Measurements from ENCODE around the gene STS. TPM values are rescaled to one million over a fixed set of nuclear protein-coding genes. Genes with fewer than 3 reads are reported as not detected.

The STS gene
- total RNA-seq, 2 experiments from 2014 or later, result 0.32 to 0.38 TPM

DNA sequence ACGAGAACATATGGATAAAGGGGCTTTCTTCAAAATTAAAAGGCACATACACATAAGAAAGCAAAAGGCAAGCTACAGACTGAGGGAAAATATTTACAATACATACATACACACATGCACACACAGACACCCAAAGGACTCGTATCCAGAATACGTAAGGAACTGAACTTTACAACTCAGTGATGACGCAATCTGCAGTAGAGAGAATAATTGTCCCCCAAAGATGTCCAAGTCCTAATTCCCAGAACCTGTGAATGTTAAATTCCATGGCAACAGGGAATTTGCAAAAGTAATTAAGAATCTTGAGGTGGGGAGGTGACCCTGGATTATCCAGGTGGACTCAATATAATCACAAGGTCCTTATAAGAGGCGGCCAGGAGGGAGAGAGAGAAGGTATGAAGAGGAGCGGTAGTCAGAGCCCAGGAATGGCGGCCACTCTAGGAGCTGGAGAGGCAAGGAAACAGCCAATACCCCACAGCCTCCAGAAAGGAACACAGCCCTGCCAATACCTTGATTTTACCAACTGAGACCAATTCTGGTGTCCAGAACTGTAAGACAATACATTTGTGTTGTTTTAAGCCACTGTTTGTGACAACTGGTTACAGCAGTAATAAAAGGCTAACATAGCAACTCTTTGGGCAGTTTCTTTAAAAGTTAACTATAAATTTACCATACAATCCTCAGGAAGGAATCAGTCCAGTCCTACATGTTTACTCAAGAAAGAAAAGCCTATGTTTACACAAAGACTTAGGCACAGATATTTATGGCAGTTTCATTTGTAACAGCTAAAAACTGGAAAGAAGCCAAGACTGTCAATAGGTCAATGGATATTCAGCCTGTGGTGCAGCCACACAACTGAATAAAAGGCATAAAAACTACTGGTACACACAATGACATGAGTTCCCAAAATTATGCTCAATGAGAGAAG lies 27.3 kb upstream of the STS start:
- CTCF ChIA-PET, result no interaction called here
- intact Hi-C loops (cut with micrococcal nuclease), result no loop called here

DNA sequence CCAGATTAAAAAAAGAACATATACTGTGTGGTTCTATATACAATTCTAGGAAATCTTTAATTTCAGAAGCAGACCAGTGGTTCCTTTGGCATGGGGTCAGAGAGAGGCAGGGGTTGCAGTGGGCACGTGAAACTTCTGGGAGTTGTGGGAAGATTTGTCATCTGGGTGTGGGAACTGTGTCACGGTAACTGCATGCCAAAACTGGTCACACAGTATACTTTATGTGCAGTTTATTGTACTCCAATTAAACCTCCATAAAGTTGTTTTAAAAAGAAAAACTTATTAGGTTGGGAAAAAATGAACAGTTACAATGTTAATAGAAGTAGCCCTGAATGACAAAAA lies 26.7 kb upstream of the STS start:
- no peak for DNase-seq
- Mint-ChIP-seq H3K36me3 (ENCODE audit: low read depth) (peaks cover 15% of the 10 kb centered on the region), H3K4me1 (ENCODE audit: low read depth) (peaks cover 5% of the 10 kb centered on the region), H3K9me3 (no peaks in the 10 kb centered on the region), H3K4me3 (no peak overlapping the region), H3K27me3 (ENCODE audit: low read depth) (no peaks in the 10 kb centered on the region), H3K27ac (no peak overlapping the region)
- CTCF ChIA-PET, result no interaction called here
- intact Hi-C loops (cut with micrococcal nuclease), result no loop called here

More for the DNA sequence above, 27.3 kb upstream of the STS start:
- Mint-ChIP-seq H3K4me1 (ENCODE audit: low read depth) (peaks cover 5% of the 10 kb centered on the region), H3K9me3 (no peaks in the 10 kb centered on the region), H3K27me3 (ENCODE audit: low read depth) (no peaks in the 10 kb centered on the region), H3K27ac (no peak overlapping the region), H3K36me3 (ENCODE audit: low read depth) (peaks cover 10% of the 10 kb centered on the region), H3K4me3 (no peak overlapping the region)
- no peak for DNase-seq

DNA sequence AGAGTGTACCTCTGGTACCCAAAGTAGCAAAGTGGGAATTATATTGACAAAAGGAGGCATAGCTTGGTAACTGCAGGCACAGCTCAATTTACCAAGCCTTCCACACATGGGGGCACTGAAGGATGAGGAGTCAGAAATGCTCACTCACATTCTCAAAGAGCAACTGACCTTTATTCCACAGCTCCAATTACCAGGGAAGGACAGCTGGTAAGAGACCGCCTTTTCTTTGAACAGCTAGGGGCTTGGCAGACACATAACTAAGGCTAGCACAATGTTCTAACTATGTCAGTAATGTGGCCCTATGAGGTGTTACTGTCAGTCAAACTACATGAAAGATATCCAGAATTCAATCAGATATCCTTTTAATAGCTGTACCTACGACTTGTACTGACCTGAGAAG lies 20.5 kb upstream of the STS start:
- peaks cover 3% of the 10 kb centered on the region for H3K4me1 Mint-ChIP-seq (ENCODE audit: low read depth)
- H3K27ac Mint-ChIP-seq, result no peak overlapping the region
- peaks cover 14% of the 10 kb centered on the region for H3K36me3 Mint-ChIP-seq (ENCODE audit: low read depth)
- no peak for DNase-seq
- H3K27me3 Mint-ChIP-seq (ENCODE audit: low read depth), result no peaks in the 10 kb centered on the region
- CTCF ChIA-PET, result no interaction called here
- intact Hi-C loops (cut with micrococcal nuclease), result no loop called here
- H3K9me3 Mint-ChIP-seq, result no peaks in the 10 kb centered on the region
- H3K4me3 Mint-ChIP-seq, result no peak overlapping the region

DNA sequence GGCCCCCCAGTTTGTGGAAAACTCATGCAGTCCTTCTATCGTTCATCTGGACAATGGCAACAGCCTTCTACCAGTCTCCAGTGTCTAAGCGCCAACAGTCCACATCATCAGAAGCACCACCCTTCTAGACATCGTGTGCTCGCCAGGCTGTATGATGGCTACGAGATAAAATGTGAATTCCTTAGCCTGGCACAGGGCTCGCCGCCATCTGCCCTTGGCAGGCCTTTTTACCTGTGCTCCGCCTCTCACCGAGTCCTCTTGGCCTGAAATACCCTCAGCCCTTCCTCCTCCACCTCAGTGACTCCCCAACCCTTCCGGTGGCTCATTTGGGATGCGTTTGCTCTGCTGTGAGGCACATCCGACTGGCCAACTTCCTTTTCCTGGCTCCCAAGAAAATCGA lies 15.9 kb upstream of the STS start:
- DNase-seq, result no peak
- Mint-ChIP-seq H3K4me1 (ENCODE audit: low read depth) (peaks cover 23% of the 10 kb centered on the region), H3K27ac (no peak overlapping the region), H3K36me3 (ENCODE audit: low read depth) (peaks cover 2% of the 10 kb centered on the region), H3K9me3 (no peaks in the 10 kb centered on the region), H3K27me3 (ENCODE audit: low read depth) (no peaks in the 10 kb centered on the region), H3K4me3 (no peak overlapping the region)
- CTCF ChIA-PET, result no interaction called here
- intact Hi-C loops (cut with micrococcal nuclease), result loop anchor here (1.0 to 2.0 kb wide), 3 partner anchors 15 to 795 kb away; partner anchors contain the start of genes PNPLA4 and STS

DNA sequence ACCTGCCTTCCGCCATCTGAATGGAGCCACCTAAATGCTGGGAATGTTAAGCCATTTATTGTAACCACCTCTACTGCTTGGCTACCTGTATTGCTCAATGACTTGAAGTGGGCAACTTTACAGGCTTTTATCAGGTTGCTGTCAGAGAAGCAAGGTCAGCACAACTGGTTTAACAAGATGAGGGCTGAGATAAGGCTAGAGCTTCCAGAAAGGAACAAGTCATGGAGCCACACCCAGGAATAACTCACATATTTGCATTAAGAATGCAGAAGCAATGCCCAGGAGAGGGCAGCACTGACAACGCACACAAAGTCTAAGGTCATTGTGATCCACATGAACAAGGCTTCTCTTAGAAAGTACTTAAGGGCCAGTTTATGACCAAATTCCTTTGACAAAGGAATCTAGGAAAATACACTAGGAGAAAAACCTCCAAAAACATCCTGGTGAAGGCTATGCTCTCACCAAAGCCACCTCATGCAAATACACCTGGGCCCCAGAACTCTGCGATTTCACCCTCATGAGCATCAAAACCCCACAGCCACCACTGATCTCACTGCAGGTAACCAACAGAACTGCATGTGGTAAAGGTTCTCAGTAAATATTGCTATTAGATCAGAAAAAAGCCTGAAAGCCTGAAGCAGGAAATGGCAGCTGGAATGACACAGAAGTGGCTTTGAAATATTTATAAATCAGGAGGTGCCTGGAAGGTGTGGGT lies 15.0 kb upstream of the STS start:
- Mint-ChIP-seq H3K27ac (no peak overlapping the region), H3K27me3 (ENCODE audit: low read depth) (no peaks in the 10 kb centered on the region), H3K4me3 (no peak overlapping the region), H3K36me3 (ENCODE audit: low read depth) (peaks cover 2% of the 10 kb centered on the region), H3K4me1 (ENCODE audit: low read depth) (peaks cover 23% of the 10 kb centered on the region), H3K9me3 (no peaks in the 10 kb centered on the region)
- CTCF ChIA-PET, result no interaction called here
- peak; percentile 23 for DNase-seq
- intact Hi-C loops (cut with micrococcal nuclease), result loop anchor here (1.0 to 2.0 kb wide), 3 partner anchors 14 to 794 kb away; partner anchors contain the start of genes PNPLA4 and STS

DNA sequence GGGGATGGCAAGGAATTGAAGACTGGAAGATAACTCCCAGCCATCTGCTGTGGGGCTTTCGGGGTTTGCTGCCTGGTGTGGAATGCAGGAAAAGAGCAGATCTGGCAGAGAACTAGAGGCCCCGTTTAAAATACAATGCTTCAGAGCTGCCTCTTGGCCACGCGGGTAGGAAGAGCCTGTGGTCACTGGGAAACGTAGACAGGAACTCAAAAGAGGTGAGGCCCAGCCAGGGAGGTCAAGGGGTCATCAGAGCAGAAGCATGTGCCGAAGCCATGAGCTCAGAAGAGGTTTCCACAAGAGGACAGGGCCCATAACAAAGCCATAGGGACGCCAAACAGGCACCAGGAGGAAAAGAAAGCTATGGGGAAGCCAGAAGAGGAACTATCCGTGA lies 14.5 kb upstream of the STS start:
- H3K36me3 Mint-ChIP-seq (ENCODE audit: low read depth), result peaks cover 2% of the 10 kb centered on the region
- no peaks in the 10 kb centered on the region for H3K27me3 Mint-ChIP-seq (ENCODE audit: low read depth)
- H3K4me3 Mint-ChIP-seq, result no peak overlapping the region
- CTCF ChIA-PET, result no interaction called here
- DNase-seq, result no peak
- intact Hi-C loops (cut with micrococcal nuclease), result loop anchor here (2.0 kb wide), 2 partner anchors 14 to 794 kb away; partner anchors contain the start of genes PNPLA4 and STS
- peaks cover 28% of the 10 kb centered on the region for H3K4me1 Mint-ChIP-seq (ENCODE audit: low read depth)
- no peak overlapping the region for H3K27ac Mint-ChIP-seq
- no peaks in the 10 kb centered on the region for H3K9me3 Mint-ChIP-seq

DNA sequence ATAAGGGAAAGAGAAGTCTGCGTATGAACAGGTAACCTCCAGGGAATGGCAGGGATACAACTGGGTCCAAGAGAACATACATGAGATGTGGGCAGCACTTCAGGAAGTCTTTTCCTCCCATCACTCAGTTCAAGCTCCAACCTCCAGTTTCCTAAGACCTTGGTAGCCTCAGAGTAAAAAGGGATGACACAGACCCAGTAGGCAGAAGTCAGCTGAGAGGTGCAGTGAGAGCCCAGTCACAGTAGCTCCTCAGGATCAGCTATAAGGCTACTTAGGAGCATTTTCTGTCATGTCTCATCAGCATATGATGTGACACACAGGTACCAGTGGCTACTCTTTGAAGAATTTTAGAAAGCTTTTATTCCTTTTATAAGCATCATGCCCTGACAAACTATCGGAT lies 12.5 kb upstream of the STS start:
- CTCF ChIA-PET, result no interaction called here

DNA sequence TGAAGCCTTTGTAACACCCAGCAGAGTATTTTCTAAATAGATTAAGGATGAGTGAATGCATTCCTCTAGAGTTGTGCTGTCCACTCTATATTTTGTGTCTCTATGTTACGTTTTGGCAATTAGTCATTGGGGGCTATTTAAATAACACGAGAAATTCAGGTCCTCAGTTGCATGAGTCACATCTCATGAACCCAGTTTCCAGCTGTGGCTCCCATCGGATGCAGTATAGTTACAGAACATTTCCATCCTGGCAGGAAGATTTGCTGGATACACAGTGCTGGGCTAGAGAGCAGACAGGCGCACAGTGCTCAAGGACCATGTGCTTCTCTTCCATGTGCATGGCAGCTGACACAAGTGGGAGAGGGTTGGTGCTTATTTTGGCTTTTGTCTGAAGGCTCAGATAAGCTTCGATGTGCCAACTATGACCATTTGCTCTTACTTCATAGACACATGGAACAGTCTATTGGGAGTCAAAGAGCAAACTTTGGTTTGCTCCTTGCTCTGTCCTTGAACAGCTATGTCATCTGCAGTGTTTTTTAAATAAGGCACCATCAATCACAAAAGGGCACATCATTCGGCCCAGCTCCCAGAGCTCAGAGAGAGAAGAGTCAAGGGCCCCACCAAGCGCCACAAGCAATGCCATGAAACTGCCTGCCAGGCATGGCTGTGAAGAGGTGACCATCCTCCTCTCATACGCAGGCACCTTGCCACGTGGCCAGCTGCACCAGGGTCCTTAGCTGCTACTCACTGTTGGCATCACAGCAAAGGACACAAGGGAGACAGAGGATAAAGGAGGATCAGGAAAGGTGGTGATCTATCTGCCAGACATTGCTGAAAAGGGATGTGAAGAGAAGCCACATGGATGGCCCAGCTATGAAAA lies 8.1 kb upstream of the STS start:
- intact Hi-C loops (cut with micrococcal nuclease), result no loop called here
- H3K27me3 Mint-ChIP-seq (ENCODE audit: low read depth), result no peaks in the 10 kb centered on the region

More for the DNA sequence above, 12.5 kb upstream of the STS start:
- H3K36me3 Mint-ChIP-seq (ENCODE audit: low read depth), result peaks cover 2% of the 10 kb centered on the region
- H3K4me1 Mint-ChIP-seq (ENCODE audit: low read depth), result peaks cover 35% of the 10 kb centered on the region
- intact Hi-C loops (cut with micrococcal nuclease), result no loop called here
- no peak for DNase-seq
- H3K4me3 Mint-ChIP-seq, result no peak overlapping the region
- H3K9me3 Mint-ChIP-seq, result no peaks in the 10 kb centered on the region
- H3K27me3 Mint-ChIP-seq (ENCODE audit: low read depth), result no peaks in the 10 kb centered on the region
- H3K27ac Mint-ChIP-seq, result no peak overlapping the region

DNA sequence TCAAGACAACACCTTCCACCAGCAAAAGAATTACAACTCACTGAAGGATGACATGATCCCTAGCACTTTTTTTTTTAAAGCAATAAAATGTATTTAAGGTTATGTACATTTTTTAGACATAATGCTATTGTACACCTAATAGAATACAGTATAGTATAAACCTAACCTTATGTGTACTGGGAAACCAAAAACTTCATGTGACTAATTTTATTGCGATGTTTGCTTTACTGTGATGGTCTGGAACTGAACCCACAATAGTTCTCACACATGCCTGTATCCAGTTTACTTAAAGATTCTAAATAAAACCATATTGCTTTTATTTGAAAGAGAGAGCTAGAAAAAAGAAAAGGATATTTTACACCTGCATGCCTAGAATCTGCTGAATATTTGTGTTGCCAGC lies 4.4 kb upstream of the STS start:
- H3K9me3 Mint-ChIP-seq, result no peaks in the 10 kb centered on the region
- peaks cover 20% of the 10 kb centered on the region for H3K4me1 Mint-ChIP-seq (ENCODE audit: low read depth)
- H3K4me3 Mint-ChIP-seq, result no peak overlapping the region
- H3K27ac Mint-ChIP-seq, result no peak overlapping the region
- intact Hi-C loops (cut with micrococcal nuclease), result no loop called here
- no peaks in the 10 kb centered on the region for H3K36me3 Mint-ChIP-seq (ENCODE audit: low read depth)
- DNase-seq, result no peak
- H3K27me3 Mint-ChIP-seq (ENCODE audit: low read depth), result no peaks in the 10 kb centered on the region
- CTCF ChIA-PET, result no interaction called here

More for the DNA sequence above, 8.1 kb upstream of the STS start:
- CTCF ChIA-PET, result interaction anchor here (0.9 kb wide), 1 partner anchor 32 kb away, joined by 3 read pairs; no protein-coding TSS in a partner anchor
- no peak overlapping the region for H3K4me3 Mint-ChIP-seq
- no peak for DNase-seq
- no peaks in the 10 kb centered on the region for H3K36me3 Mint-ChIP-seq (ENCODE audit: low read depth)
- no peaks in the 10 kb centered on the region for H3K9me3 Mint-ChIP-seq
- no peak overlapping the region for H3K27ac Mint-ChIP-seq
- peaks cover 21% of the 10 kb centered on the region for H3K4me1 Mint-ChIP-seq (ENCODE audit: low read depth)

DNA sequence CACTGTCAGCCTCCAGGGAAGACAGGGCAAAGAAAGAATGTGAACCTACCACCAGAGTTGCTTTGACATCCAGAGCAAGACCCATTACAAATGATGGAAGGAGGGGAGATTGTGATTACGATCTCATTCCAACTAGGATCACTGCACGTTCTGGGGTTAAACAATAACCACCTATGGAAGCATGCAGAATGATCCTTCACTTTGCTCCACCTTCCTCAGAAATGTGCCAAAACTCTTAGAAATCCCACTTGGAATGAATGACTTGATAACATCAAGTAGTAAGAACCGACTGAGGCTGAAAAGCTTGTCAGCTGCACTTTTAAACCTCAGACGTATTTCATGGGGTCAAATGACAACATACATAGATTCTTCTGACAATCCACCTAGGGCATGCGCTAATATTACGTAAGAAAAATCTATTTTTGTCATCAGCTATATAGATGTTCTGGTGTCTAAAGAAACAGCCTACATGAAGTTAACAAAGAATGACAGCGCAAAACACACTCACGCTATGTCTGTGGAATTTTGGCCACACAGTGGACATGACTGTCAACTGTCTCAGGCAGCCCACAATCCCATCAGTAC lies 3.5 kb upstream of the STS start:
- no peak overlapping the region for H3K27ac Mint-ChIP-seq
- DNase-seq, result no peak
- no peaks in the 10 kb centered on the region for H3K9me3 Mint-ChIP-seq
- H3K4me3 Mint-ChIP-seq, result no peak overlapping the region
- intact Hi-C loops (cut with micrococcal nuclease), result no loop called here
- no peaks in the 10 kb centered on the region for H3K27me3 Mint-ChIP-seq (ENCODE audit: low read depth)
- CTCF ChIA-PET, result no interaction called here
- H3K36me3 Mint-ChIP-seq (ENCODE audit: low read depth), result no peaks in the 10 kb centered on the region
- peaks cover 13% of the 10 kb centered on the region for H3K4me1 Mint-ChIP-seq (ENCODE audit: low read depth)

DNA sequence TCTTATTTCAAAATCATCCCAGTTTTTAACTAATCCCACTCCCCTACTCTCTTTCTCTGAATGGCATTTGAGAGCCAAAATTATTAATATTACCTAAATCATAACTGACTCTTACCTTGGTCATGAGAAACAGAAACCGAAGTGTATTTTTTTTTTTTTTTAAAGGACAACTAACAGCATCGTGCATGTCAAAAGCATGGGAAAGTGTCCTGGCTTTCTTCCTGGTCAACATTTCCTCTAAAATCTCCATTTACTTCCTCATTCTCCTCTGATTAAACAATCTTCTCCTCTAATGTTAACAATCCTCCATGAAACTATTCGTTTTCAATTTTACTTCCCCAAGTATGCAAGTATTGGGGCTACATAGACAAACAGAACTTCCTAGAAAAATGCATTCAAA lies 2.1 kb upstream of the STS start:
- CTCF ChIA-PET, result no interaction called here
- no peak for DNase-seq
- Mint-ChIP-seq H3K27ac (no peak overlapping the region), H3K4me3 (no peak overlapping the region), H3K9me3 (no peaks in the 10 kb centered on the region), H3K27me3 (ENCODE audit: low read depth) (no peaks in the 10 kb centered on the region), H3K36me3 (ENCODE audit: low read depth) (no peaks in the 10 kb centered on the region), H3K4me1 (ENCODE audit: low read depth) (peaks cover 13% of the 10 kb centered on the region)
- intact Hi-C loops (cut with micrococcal nuclease), result loop anchor here (5.0 kb wide), 1 partner anchor 78 kb away; no protein-coding TSS in a partner anchor
